Kidney (tissue), 14 donors: Measurements from ENCODE around the gene SNTG2. TPM values are rescaled to one million over a fixed set of nuclear protein-coding genes. Genes with fewer than 3 reads are reported as not detected.

Experiments
- DNase-seq, 5 donors: peaks; one replicate each; pipeline ENCODE4 v3.0.0-alpha.2; 2013 to 2020
- FAIRE-seq: peaks from 2 replicates; lab custom pipeline; 2012; peaks lifted over from hg19 to GRCh38; lab: Jason Lieb, UNC
- H3K27ac ChIP-seq, 2 donors: one replicate each; pipeline ENCODE4 v1.7.0; 2013; ENCODE audit warnings: low read depth in 2 of 2, low read length in 2 of 2, inconsistent platforms in 1 of 2
- H3K27me3 ChIP-seq: one replicate; pipeline ENCODE4 v1.7.1; 2013; ENCODE audit warnings: low read length, inconsistent platforms; ENCODE audit not compliant: control insufficient read depth, insufficient read depth
- H3K36me3 ChIP-seq, 3 donors: one replicate each; pipeline versions ENCODE4 v1.7.0 to v1.7.1; 2013; ENCODE audit warnings: low read length in 3 of 3, control low read depth in 1 of 3, inconsistent platforms in 1 of 3; ENCODE audit not compliant: insufficient read depth in 3 of 3, control insufficient read depth in 2 of 3
- H3K4me1 ChIP-seq, 3 donors: one replicate each; pipeline versions ENCODE4 v1.7.0 to v1.7.1; 2013; ENCODE audit warnings: low read length in 3 of 3, inconsistent platforms in 1 of 3, low read depth in 1 of 3; ENCODE audit not compliant: control insufficient read depth in 2 of 3, insufficient read depth in 2 of 3
- H3K4me3 ChIP-seq, 3 donors: one replicate each; pipeline versions ENCODE4 v1.7.0 to v1.8.1; 2013; ENCODE audit warnings: low read length in 3 of 3, control low read depth in 1 of 3, inconsistent platforms in 1 of 3
- H3K9ac ChIP-seq, 3 donors: one replicate each; pipeline versions ENCODE4 v1.7.0 to v1.7.1; 2013; ENCODE audit warnings: low read length in 3 of 3, control low read depth in 1 of 3, inconsistent platforms in 1 of 3
- H3K9me3 ChIP-seq, 3 donors: one replicate each; pipeline versions ENCODE4 v1.7.0 to v1.7.1; 2013; ENCODE audit warnings: low read length in 3 of 3, control low read depth in 1 of 3, inconsistent platforms in 1 of 3; ENCODE audit not compliant: control insufficient read depth in 2 of 3, insufficient read depth in 1 of 3
- intact Hi-C: fragments of 100-400 bp; cut with DNase I; formaldehyde crosslinking; loops from one replicate; pipeline ENCODE4 v1.11.1; 2022
- polyA plus RNA-seq: library from polyadenylated mRNA; stranded (reverse); fragments of 350-450 nt; fragmentation: Illumina TruSeq; extraction: RNeasy Lipid Tissue Mini Kit (QIAGEN cat#74804); gene quantifications from one replicate; pipeline ENCODE4 v1.2.3, GENCODE V29; 2014; ENCODE audit warnings: low read depth, low replicate concordance; ENCODE audit not compliant: insufficient read depth
- total RNA-seq: library from RNA; stranded (reverse); fragmentation: NEBNext Ultra II Directional; extraction: Animal tissue kit (Norgen Biotek cat#: 25700); gene quantifications from one replicate; pipeline ENCODE4 v1.2.1, GENCODE V29; 2021
- TF ChIP-seq, protein P1 (sequence below): IDR thresholded peaks from 3 replicates; pipeline ENCODE4 v1.5.1; 2012; ENCODE audit warnings: mild to moderate bottlenecking, moderate library complexity, borderline replicate concordance; ENCODE audit not compliant: insufficient read depth; ENCODE audit errors: extremely low read depth
- donor health status: control.
- donor health status: control.
- donor health status: control.
- donor health status: control.
- donor health status: control.
- donor health status: DM: yes; HTN: yes; CAD: no.
- donor health status: Normal renal cell carcinoma (clear cell type).

The SNTG2 gene
- total and polyA plus RNA-seq, 2 donors from 2014 or later, result 2.2 TPM; not detected in 1

DNA sequence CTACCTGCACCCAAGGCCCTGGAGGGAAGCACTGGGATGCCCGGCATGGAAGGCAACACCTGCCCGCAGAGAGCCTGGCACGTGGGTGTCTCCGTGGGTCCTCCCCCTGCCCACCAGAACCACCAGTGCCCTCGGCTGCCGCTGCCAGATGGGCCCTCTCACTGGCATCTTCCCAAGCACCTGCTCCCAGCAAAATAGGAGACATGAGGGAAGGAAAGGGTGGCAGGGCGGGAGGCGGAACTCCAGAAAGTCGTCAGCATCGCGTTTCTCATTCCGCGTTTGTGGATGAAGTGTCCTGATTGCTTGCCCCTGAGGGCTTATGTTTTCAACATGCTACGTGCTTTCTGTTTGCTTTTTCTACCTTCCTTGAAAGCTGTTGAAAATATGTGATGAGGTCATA is 8.8 kb upstream of the SNTG2 start:
- intact Hi-C loops, result no loop called here
- Histone ChIP-seq H3K4me3 (no peak overlapping the region), H3K27ac (no peak overlapping the region), H3K9me3 (peaks cover 0 to 17% (median 0%) of the 10 kb centered on the region in 3 donors), H3K9ac (no peak overlapping the region), H3K27me3 (no peaks in the 10 kb centered on the region), H3K4me1 (no peaks in the 10 kb centered on the region), H3K36me3 (no peaks in the 10 kb centered on the region)
- TF ChIP-seq, protein P1, sequence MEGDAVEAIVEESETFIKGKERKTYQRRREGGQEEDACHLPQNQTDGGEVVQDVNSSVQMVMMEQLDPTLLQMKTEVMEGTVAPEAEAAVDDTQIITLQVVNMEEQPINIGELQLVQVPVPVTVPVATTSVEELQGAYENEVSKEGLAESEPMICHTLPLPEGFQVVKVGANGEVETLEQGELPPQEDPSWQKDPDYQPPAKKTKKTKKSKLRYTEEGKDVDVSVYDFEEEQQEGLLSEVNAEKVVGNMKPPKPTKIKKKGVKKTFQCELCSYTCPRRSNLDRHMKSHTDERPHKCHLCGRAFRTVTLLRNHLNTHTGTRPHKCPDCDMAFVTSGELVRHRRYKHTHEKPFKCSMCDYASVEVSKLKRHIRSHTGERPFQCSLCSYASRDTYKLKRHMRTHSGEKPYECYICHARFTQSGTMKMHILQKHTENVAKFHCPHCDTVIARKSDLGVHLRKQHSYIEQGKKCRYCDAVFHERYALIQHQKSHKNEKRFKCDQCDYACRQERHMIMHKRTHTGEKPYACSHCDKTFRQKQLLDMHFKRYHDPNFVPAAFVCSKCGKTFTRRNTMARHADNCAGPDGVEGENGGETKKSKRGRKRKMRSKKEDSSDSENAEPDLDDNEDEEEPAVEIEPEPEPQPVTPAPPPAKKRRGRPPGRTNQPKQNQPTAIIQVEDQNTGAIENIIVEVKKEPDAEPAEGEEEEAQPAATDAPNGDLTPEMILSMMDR, result no peak
- no peak for FAIRE-seq
- DNase-seq, result no peak

DNA sequence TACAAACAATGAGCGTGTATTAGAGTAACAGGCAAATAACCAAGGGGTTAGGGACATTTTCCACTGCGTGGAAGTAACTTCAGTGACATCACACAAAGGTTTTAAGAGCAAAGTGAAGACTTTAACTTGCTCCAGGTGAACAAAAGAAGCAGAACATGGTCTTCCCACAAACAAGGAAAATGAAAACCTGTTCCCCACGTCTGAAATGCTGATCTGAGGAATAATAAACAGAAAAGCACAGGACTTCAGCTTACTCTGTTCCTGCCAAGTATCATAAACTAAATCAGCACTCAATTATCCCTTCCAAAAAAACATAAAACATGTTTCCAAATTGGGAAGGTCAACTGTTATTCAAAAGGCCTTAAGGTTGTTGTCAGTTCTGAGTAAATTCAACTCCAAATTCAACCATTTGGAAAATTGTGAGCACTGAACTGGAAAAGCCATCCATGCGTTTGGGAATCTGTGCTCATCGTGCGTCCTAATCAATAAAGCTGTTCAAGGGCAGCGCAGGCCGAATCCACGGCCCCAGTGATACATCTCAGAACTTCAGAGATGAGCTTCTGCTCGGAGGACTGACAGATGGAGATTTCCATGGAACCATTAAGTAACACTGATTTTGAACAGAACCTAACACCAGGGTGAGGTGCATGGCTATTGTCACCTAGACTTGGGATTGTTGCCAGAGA is 7.7 kb upstream of the SNTG2 start:
- H3K4me1 ChIP-seq, result no peaks in the 10 kb centered on the region
- H3K4me3 ChIP-seq, result no peak overlapping the region
- FAIRE-seq (no peak), DNase-seq (no peak)
- no peak overlapping the region for H3K9ac ChIP-seq
- no peak overlapping the region for H3K27ac ChIP-seq
- no peaks in the 10 kb centered on the region for H3K36me3 ChIP-seq
- no peaks in the 10 kb centered on the region for H3K27me3 ChIP-seq
- H3K9me3 ChIP-seq, result peaks cover 0 to 17% (median 0%) of the 10 kb centered on the region in 3 donors
- TF ChIP-seq, protein P1, result no peak
- intact Hi-C loops, result no loop called here

DNA sequence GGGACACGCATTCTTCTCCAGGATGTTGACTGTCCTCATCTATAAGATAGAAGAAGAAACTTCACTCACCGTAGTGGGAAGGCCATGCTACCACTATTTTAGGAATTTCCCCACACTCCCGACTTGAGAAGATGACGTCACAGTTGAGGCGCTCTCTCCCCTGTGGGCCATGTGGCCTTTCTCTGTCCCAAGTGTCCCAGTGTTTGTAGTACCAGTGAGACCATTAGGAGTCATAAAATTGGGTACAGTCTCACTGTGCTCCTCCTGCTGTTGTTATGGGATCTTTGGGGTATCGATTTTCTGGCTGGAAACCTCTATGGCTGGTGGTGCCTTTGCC is 7.2 kb upstream of the SNTG2 start:
- H3K9me3 ChIP-seq, result peaks cover 0 to 17% (median 0%) of the 10 kb centered on the region in 3 donors
- H3K36me3 ChIP-seq, result no peaks in the 10 kb centered on the region
- TF ChIP-seq, protein P1, result no peak
- no peak overlapping the region for H3K4me3 ChIP-seq
- H3K9ac ChIP-seq, result no peak overlapping the region
- H3K27me3 ChIP-seq, result no peaks in the 10 kb centered on the region
- FAIRE-seq (no peak), DNase-seq (no peak)
- H3K27ac ChIP-seq, result no peak overlapping the region
- intact Hi-C loops, result no loop called here
- H3K4me1 ChIP-seq, result no peaks in the 10 kb centered on the region

DNA sequence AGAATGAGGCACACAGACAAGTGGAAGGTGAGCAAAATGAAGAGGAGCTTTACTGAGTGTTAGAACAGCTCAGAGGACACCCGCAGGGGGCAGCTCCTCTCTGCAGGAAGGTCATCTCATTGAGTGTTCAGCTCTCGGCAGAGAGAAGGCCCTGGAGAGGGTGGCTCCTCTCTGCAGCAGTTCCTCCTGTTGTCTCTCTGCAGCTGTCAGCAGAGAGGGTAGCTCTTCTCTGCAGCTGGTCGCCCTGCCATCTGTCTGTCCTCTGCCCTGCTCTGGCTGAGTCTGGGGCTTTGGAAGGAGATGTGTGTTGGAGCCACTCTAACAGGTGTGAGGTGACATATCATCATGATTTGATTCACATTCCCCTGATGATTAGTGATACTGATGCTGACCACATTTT is 6.8 kb upstream of the SNTG2 start:
- no peaks in the 10 kb centered on the region for H3K27me3 ChIP-seq
- peaks cover 0 to 17% (median 0%) of the 10 kb centered on the region in 3 donors for H3K9me3 ChIP-seq
- TF ChIP-seq, protein P1, result no peak
- DNase-seq, result no peak
- H3K27ac ChIP-seq, result no peak overlapping the region
- no peak overlapping the region for H3K9ac ChIP-seq
- intact Hi-C loops, result no loop called here
- H3K4me1 ChIP-seq, result no peaks in the 10 kb centered on the region
- H3K4me3 ChIP-seq, result no peak overlapping the region
- H3K36me3 ChIP-seq, result no peaks in the 10 kb centered on the region
- FAIRE-seq, result no peak
